ENCODE data around the gene USP27X.

USP27X gene

DNA sequence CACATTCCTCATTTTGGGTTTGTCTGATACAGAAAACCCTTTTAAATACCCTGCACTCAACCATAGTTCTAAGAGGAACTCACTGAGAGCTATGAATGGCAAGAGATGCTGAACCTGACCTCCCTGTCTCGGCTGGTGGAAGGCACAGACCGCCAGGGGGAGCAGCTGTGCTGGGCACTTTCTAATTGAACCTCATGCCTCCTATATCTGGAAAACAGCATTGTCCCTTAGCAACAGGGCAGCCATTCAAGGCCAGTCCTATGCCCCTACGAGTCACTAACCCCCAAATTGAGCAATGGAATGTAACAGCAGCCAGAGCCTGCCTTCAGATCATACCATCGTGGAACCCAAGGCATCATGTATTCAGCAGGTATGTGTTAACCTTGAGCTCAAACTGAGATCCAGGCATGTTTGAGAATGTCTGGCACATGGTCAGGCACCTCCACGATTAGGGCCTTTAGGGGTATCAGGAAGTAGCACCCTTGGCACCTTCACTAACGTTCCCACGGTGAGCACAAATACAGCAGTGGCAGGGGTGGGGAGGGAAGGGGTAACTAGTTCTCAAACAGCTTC is 5.1 kb downstream of the USP27X start:
- peak; percentile 39 for DNase-seq (ENCODE audit: low read depth)

DNA sequence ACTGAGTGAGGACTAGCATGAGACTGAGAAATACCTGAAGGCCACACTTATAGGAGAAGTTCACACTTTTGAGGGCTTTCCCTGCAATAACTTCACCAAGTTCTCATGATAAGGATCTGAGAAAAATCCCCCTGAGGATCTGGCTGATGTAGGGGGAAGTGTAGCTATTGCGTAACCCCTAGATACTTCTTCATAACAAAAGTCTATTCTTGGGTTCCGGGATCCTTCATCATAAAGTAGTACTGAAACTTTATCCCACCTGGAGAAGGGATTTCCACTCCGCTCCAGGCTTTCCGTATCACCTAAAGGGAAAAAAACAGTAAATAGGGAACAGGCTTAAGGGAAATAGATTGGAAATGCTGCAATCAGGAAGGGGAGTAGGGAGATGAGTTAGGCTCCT is 13.3 kb downstream of the USP27X start:
- no peak for DNase-seq (ENCODE audit: low read depth)

DNA sequence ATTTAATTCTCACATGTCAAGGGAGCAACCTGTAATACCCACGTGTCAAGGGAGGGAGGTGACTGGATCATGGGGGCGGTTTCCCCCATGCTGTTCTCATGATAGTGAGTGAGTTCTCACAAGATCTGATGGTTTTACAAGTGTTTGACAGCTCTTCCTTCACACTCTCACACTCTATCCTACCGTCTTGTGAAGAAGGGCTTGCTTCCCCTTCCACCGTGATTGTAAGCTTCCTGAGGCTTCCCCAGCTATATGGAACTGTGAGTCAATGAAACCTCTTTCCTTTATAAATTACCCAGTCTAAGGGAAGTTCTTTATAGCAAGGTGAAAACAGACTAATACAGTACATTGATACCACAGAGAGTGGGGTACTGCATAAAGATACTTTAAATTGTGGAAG is 17.7 kb downstream of the USP27X start:
- no peak for DNase-seq (ENCODE audit: low read depth)

DNA sequence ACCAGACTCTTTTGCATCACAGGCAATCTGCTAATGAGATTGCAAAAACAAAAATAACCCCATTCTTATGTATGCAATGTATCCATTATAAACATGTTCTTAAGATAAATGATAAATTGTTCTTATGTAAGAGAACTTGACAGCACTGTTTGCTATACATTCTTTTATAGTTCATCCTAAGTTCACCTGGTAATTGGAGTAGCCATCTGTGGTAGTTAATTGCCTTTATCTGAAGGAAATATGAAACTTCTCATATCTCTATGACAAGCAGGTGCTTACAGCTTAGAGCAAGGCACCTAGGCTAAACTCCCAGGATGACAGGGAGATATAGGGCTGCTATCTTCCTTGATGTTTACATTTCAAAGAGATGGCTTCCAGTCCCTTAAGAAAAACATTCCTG is 21.8 kb downstream of the USP27X start:
- DNase-seq (ENCODE audit: low read depth) = no peak

DNA sequence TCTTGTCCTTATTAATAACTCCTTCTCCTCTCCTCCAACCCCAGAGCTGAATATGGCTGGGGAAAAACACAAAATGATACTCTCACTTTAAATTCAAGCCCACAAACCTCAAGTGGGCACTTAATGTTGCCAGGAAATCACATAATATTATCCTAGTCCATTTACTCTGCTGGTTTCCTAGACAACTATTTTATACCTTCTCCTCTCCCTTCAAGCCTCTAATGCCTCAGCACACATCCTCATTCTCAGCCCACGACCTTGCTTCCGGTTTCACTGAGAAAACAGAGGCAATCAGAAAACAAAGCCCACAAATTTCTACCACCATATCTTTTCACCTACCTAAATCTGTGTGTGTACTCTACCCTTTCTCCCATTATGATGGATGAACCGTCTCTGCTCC is 31.1 kb downstream of the USP27X start:
- DNase-seq (ENCODE audit: low read depth) = no peak

DNA sequence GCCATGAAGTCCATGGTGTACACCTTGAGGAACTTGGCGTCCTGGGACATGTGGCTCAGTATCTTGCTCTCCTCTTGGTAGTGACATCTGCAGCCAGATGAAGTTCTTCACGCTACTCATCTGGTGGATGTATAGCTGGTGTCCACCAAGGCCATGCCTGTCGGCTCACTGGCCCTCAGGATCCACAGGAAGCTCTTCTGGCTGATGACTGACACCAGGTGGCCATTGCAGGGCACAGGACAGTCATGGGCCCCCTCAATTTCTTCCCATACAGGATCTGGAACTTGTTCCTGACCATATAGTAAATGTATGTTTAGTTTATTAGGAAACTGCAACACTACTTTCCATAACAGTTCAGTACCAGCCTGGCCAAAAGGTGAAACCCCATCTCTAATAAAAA is 32.8 kb downstream of the USP27X start:
- DNase-seq (ENCODE audit: low read depth) = no peak

DNA sequence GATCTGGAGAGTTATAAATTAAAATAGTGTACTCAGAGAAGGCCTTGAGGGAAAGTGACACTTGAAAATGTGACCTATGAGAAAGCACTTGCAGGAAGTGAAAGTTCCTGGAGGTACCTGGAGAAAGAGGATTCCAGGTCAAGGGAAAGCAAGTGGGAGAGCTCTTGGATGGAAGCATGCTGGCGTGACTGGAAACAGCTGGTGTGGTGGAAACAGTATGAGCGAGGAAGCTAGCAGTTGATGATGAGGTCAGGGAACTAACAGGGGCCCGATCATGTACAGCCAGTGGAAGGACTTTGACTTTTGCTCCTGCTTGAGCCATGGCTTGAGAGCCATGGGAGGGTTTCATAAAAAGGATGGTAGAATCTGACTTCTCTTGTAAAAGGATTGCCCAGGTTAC is 33.6 kb downstream of the USP27X start:
- no peak for DNase-seq (ENCODE audit: low read depth)

DNA sequence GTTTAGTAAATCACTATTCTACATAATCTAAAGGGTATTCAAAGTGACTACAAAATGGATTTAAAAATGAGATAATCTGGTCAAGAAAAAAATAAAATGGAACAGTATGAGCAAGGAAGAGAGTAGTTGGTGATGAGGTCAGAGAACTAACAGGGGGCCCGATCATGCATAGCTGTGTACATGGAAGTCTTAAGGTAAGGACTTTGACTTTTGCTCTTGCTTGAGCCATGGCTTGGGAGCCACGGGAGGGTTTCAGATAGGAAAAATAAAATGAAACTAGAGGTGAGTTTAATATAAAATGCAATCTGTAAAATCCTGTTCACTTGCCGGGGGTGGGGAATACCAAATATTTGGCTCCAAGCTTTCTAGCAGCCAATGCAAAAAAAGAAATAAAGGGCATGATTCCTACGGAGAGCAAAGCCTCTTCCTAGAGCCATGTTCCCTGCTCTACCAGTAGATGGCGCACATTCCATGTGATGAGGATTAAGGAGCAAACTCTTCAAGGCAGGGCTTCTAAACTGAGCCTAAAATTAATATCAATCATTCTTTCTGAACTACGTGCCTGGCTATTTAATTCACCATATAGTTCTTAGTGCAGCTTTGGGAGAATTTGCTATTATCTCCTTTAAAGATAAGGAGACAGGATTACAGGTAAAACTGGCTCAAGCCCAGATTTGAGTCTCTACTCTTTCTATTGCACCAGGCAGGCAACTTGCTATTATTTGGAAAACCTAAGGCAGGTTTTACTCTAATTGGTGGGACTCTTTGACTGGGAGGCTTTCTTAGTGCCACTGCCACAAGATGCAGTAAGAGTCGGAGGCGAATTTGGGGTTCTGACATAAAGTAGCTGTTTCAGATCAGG is 36.3 kb downstream of the USP27X start:
- DNase-seq (ENCODE audit: low read depth) = no peak

DNA sequence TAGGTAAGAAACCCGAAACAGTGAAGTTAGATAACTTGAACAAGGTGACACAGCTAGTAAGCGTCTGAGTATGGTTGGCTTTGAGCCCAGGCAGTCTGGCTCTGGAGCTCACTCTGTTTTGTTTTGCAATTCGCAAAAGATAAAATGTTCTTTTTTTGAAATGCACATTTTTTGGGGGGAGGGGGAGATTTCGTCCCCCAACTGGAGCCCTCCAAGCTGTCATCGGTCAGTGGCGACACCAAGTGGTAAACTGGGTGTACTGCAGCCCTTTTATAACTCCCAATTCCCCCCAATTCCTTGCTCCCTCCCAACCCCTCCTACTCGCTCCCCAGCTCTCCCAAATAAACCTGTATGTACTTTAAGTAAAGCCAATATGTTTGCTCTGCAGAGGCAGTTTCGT is 40.3 kb downstream of the USP27X start:
- DNase-seq (ENCODE audit: low read depth) = peak; percentile 4

DNA sequence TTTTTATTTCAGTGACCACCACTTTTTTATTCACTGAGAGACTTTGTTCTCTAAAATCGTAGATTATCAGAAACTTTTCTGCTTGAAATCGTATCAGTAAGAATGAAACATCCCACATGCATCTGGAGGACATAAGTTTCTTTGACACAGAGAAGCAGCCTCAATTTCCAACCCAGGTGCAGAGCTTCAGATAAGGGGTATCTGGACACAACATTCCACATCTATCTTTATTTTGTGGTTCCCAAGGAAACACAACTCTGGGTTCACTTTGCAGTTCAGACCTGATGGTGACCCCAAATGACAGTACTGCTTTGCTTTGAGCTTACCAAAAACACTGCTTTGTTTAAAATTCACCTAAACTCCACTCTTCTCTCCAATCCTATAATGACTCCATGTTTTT is 41.8 kb downstream of the USP27X start:
- DNase-seq (ENCODE audit: low read depth) = no peak

DNA sequence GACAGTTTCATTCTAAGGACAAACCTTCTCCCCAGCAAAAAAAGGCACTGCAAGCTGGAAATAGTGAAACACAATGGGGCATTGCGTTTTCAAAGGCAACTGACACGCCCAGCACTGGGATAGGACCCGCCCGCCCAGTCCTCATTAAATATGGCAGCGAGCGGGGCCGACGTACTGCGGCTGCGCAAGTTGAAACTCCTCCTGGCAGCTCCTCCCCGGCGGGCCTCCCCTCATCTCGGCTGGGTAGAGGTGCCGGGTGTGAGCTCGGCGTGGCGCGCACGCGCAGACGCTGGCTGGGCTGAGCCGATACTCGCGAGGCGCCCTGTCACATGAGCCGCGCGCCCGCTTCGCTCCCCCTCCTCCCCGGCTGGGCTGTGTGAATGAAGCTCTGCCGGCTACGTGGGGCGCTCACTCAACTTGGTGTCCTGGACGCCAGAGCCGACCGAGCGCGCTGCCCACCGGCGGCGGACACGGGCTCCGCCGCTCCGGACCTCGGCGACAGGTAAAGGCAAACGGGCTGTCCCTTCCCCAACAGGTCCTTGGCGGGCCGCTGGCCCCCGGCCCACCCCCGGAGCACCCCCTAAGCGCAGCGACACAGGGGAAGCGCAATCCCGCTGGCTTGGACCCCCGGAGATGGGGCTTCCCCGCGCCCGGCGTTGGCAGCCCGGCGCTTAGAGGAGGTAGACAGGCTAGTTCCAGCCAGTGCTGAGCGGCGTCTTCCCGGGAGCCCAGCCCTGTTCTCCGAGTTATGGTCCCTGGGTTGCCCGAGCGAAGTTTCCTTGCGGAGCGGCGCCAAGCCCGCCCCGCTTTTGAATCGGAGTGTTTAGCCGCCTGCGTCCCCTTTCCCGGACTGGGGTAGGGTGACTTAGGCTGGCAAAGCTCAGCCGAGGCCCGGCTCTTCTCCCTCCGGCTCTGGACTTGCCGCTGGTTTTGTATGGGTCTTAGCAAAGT is 43.3 kb downstream of the USP27X start, which contains the start of gene CLCN5:
TSS of gene CLCN5 (plus strand) at position 306 of the 951 bp plus-strand sequence. CDS start 2,703 bp downstream, outside the sequence.
- DNase-seq (ENCODE audit: low read depth) = peak; percentile 87

DNA sequence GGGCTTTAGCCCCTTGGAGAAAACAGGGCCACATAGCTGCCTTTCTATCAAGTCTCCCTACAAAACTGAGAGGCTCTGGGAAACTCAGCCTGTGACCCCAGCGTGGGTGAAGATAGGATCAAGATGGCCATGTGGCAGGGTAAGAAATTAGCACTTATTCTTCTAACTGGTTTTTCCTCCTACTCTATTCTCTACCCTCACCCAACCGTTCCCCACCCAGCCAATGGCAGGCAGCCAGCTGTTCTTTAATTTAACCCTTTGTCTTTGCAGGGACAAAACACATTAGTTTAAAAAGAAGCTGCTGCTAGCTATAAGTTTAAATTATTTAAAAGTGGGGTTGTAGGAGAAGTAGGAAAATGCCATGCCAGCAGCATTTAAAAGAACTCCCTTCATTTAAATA is 45.9 kb downstream of the USP27X start:
- no peak for DNase-seq (ENCODE audit: low read depth)

DNA sequence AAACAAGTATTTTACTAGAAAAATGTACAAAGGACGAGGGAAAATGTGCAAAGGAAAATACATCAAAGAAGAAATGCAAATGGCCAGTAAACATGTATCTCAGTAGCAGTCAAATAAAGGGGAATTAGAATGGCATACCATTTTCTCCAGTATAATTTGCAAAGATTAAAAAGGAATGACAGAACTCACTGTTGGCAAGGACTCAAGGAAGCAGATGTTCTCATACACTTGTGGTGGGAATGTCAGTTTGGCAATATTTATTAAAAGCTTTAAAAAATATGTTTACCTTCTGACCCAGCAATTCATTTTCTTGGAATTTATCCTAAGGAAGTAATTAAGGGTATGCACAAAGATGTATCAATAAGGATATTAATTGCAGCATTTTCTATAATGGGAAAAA is 50.8 kb downstream of the USP27X start:
- no peak for DNase-seq (ENCODE audit: low read depth)
